WTC11 (cell line): ENCODE results near the gene CATSPERZ. TPM values are rescaled to one million over a fixed set of nuclear protein-coding genes. Genes with fewer than 3 reads are reported as not detected.
A peak's percentile ranks its signal among the peaks of the same experiment; 100 is the strongest.

Source experiments
- CREM ChIP-seq: sonication (generic); formaldehyde crosslinking; IDR thresholded peaks from 2 replicates; pipeline ENCODE4 v1.8.1; 2022; ENCODE audit warnings: mild to moderate bottlenecking, missing genetic modification reagents, moderate library complexity
- EMX1 ChIP-seq: fragments of 250-450 bp; sonication (Bioruptor Pico); IDR thresholded peaks from 2 replicates; pipeline ENCODE4 v1.8.0; 2021; ENCODE audit warnings: mild to moderate bottlenecking
- ETV6 ChIP-seq: sonication (generic); formaldehyde crosslinking; IDR thresholded peaks from 2 replicates; pipeline ENCODE4 v1.8.1; 2022; ENCODE audit warnings: mild to moderate bottlenecking, missing genetic modification reagents
- FOXK1 ChIP-seq: sonication (generic); formaldehyde crosslinking; IDR thresholded peaks from 2 replicates; pipeline ENCODE4 v1.8.0; 2022; ENCODE audit warnings: mild to moderate bottlenecking, moderate library complexity, missing genetic modification reagents
- FOXP1 ChIP-seq: sonication (generic); formaldehyde crosslinking; IDR thresholded peaks from 2 replicates; pipeline ENCODE4 v1.8.0; 2022; ENCODE audit warnings: missing genetic modification reagents, mild to moderate bottlenecking, moderate library complexity, borderline replicate concordance
- GRHL2 ChIP-seq: fragments of 250-450 bp; sonication (Bioruptor Pico); IDR thresholded peaks from 2 replicates; pipeline ENCODE4 v1.8.0; 2022; ENCODE audit warnings: mild to moderate bottlenecking, moderate library complexity; ENCODE audit not compliant: insufficient replicate concordance, severe bottlenecking
- JUN ChIP-seq: sonication (generic); formaldehyde crosslinking; IDR thresholded peaks from 2 replicates; pipeline ENCODE4 v1.8.0; 2023; ENCODE audit warnings: mild to moderate bottlenecking, missing genetic modification reagents
- NFATC4 ChIP-seq: fragments of 250-450 bp; sonication (Bioruptor Pico); IDR thresholded peaks from 2 replicates; pipeline ENCODE4 v1.9.0; 2021; ENCODE audit warnings: mild to moderate bottlenecking
- NR1H2 ChIP-seq: sonication (generic); formaldehyde crosslinking; IDR thresholded peaks from 2 replicates; pipeline ENCODE4 v1.9.0; 2021; ENCODE audit warnings: mild to moderate bottlenecking, moderate library complexity, missing genetic modification reagents
- OVOL2 ChIP-seq: fragments of 250-450 bp; sonication (Bioruptor Pico); IDR thresholded peaks from 2 replicates; pipeline ENCODE4 v1.9.0; 2021; ENCODE audit warnings: mild to moderate bottlenecking, borderline replicate concordance
- RELA ChIP-seq: sonication (generic); formaldehyde crosslinking; IDR thresholded peaks from 2 replicates; pipeline ENCODE4 v1.8.1; 2022; ENCODE audit warnings: missing genetic modification reagents, mild to moderate bottlenecking, borderline replicate concordance
- SOX15 ChIP-seq: fragments of 250-450 bp; sonication (Bioruptor Pico); IDR thresholded peaks from 2 replicates; pipeline ENCODE4 v1.9.0; 2021; ENCODE audit warnings: mild to moderate bottlenecking
- TCF7 ChIP-seq: sonication (generic); formaldehyde crosslinking; IDR thresholded peaks from 2 replicates; pipeline ENCODE4 v1.8.0; 2022; ENCODE audit warnings: mild to moderate bottlenecking, low read depth, missing genetic modification reagents, moderate library complexity
- ZNF121 ChIP-seq: sonication (generic); formaldehyde crosslinking; IDR thresholded peaks from 2 replicates; pipeline ENCODE4 v1.8.0; 2023; ENCODE audit warnings: missing genetic modification reagents
- ZNF317 ChIP-seq: sonication (generic); formaldehyde crosslinking; IDR thresholded peaks from 2 replicates; pipeline ENCODE4 v1.8.1; 2023; ENCODE audit warnings: low read depth, mild to moderate bottlenecking, moderate library complexity, missing genetic modification reagents, borderline replicate concordance
- ZNF423 ChIP-seq: fragments of 250-450 bp; sonication (Bioruptor Pico); IDR thresholded peaks from 2 replicates; pipeline ENCODE4 v2.1.2; 2022; ENCODE audit warnings: mild to moderate bottlenecking, moderate library complexity
- ZNF671 ChIP-seq: fragments of 250-450 bp; sonication (Bioruptor Pico); IDR thresholded peaks from 2 replicates; pipeline ENCODE4 v1.8.0; 2021; ENCODE audit warnings: mild to moderate bottlenecking
- total RNA-seq: library from RNA; stranded (reverse); gene quantifications from 3 replicates; pipeline ENCODE4 v1.2.3, GENCODE V29; 2021
- TF ChIP-seq, protein P1 (sequence below): sonication (generic); formaldehyde crosslinking; IDR thresholded peaks from 2 replicates; pipeline ENCODE4 v1.8.1; 2022; ENCODE audit warnings: low read depth, missing genetic modification reagents, borderline replicate concordance
- TF ChIP-seq, protein P2 (sequence below): sonication (generic); formaldehyde crosslinking; IDR thresholded peaks from 2 replicates; pipeline ENCODE4 v1.8.0; 2022; ENCODE audit warnings: mild to moderate bottlenecking, missing genetic modification reagents
- TF ChIP-seq, protein P3 (sequence below): sonication (generic); formaldehyde crosslinking; IDR thresholded peaks from 2 replicates; pipeline ENCODE4 v1.8.1; 2023; ENCODE audit warnings: mild to moderate bottlenecking, moderate library complexity, missing genetic modification reagents
- TF ChIP-seq, protein P4 (sequence below): sonication (generic); formaldehyde crosslinking; IDR thresholded peaks from 2 replicates; pipeline ENCODE4 v1.8.0; 2022; ENCODE audit warnings: mild to moderate bottlenecking, missing genetic modification reagents
- TF ChIP-seq, protein P5 (sequence below): fragments of 200-600 bp; IDR thresholded peaks from 2 replicates; pipeline ENCODE4 v1.8.0; 2022; ENCODE audit warnings: antibody characterized with exemption
- TF ChIP-seq, protein P6 (sequence below): sonication (generic); formaldehyde crosslinking; IDR thresholded peaks from 2 replicates; pipeline ENCODE4 v1.8.0; 2023; ENCODE audit warnings: missing genetic modification reagents, mild to moderate bottlenecking, borderline replicate concordance
- TF ChIP-seq, protein P7 (sequence below): sonication (generic); formaldehyde crosslinking; IDR thresholded peaks from 2 replicates; pipeline ENCODE4 v1.8.1; 2023; ENCODE audit warnings: mild to moderate bottlenecking, missing genetic modification reagents, borderline replicate concordance

The CATSPERZ gene
- total RNA-seq, 1 experiment from 2014 or later = 2.5 TPM

DNA sequence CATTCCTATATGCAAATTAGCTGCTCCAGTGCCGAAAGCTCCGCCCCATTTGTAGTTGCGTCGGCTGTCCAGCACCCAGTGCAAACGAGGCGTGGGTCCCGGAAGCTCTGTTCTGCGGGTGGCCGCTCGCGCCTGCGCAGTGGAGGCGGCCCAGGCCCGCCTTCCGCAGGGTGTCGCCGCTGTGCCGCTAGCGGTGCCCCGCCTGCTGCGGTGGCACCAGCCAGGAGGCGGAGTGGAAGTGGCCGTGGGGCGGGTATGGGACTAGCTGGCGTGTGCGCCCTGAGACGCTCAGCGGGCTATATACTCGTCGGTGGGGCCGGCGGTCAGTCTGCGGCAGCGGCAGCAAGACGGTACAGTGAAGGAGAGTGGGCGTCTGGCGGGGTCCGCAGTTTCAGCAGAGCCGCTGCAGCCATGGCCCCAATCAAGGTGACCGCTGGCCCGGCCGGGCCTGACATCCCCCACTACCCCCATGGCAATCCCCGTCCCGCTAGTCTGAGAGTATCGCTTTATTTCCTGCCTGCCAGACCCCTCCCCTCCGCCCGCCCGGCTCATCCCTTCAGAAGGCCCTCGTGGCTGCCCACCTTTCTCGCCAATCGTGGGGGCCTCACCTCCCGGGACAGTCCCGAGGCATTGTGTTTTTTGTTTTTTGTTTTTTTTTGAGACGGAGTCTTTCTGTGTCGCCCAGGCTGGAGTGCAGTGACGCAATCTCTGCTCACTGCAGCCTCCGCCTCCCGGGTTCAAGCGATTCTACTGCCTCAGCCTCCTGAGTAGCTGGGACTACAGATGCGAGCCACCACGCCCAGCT, 18.0 kb downstream of the CATSPERZ start, which contains the start of gene PRDX5 (continued):
- TF ChIP-seq ZNF317 (no peak), OVOL2 (no peak), ZNF423 (no peak), NR1H2 (no peak), ETV6 (CRISPR knock-in tag) (no peak), ZNF121 (CRISPR knock-in tag) (no peak), RELA (no peak), FOXK1 (CRISPR knock-in tag) (no peak), SOX15 (CRISPR knock-in tag) (no peak), CREM (no peak), FOXP1 (CRISPR knock-in tag) (peak; percentile 88), NFATC4 (CRISPR knock-in tag) (no peak), ZNF671 (CRISPR knock-in tag) (no peak), JUN (CRISPR knock-in tag) (no peak), TCF7 (CRISPR knock-in tag) (0 out of 2 replicates have a peak, but pooled peaks have one; percentile 46), EMX1 (CRISPR knock-in tag) (no peak), GRHL2 (CRISPR knock-in tag) (no peak)
- TF ChIP-seq, protein P1, sequence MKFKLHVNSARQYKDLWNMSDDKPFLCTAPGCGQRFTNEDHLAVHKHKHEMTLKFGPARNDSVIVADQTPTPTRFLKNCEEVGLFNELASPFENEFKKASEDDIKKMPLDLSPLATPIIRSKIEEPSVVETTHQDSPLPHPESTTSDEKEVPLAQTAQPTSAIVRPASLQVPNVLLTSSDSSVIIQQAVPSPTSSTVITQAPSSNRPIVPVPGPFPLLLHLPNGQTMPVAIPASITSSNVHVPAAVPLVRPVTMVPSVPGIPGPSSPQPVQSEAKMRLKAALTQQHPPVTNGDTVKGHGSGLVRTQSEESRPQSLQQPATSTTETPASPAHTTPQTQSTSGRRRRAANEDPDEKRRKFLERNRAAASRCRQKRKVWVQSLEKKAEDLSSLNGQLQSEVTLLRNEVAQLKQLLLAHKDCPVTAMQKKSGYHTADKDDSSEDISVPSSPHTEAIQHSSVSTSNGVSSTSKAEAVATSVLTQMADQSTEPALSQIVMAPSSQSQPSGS = no peak
- TF ChIP-seq, protein P2, sequence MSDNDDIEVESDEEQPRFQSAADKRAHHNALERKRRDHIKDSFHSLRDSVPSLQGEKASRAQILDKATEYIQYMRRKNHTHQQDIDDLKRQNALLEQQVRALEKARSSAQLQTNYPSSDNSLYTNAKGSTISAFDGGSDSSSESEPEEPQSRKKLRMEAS = no peak
- TF ChIP-seq, protein P3, sequence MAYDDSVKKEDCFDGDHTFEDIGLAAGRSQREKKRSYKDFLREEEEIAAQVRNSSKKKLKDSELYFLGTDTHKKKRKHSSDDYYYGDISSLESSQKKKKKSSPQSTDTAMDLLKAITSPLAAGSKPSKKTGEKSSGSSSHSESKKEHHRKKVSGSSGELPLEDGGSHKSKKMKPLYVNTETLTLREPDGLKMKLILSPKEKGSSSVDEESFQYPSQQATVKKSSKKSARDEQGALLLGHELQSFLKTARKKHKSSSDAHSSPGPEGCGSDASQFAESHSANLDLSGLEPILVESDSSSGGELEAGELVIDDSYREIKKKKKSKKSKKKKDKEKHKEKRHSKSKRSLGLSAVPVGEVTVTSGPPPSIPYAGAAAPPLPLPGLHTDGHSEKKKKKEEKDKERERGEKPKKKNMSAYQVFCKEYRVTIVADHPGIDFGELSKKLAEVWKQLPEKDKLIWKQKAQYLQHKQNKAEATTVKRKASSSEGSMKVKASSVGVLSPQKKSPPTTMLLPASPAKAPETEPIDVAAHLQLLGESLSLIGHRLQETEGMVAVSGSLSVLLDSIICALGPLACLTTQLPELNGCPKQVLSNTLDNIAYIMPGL (CRISPR knock-in tag) = 0 out of 2 replicates have a peak, but pooled peaks have one; percentile 35
- TF ChIP-seq, protein P4, sequence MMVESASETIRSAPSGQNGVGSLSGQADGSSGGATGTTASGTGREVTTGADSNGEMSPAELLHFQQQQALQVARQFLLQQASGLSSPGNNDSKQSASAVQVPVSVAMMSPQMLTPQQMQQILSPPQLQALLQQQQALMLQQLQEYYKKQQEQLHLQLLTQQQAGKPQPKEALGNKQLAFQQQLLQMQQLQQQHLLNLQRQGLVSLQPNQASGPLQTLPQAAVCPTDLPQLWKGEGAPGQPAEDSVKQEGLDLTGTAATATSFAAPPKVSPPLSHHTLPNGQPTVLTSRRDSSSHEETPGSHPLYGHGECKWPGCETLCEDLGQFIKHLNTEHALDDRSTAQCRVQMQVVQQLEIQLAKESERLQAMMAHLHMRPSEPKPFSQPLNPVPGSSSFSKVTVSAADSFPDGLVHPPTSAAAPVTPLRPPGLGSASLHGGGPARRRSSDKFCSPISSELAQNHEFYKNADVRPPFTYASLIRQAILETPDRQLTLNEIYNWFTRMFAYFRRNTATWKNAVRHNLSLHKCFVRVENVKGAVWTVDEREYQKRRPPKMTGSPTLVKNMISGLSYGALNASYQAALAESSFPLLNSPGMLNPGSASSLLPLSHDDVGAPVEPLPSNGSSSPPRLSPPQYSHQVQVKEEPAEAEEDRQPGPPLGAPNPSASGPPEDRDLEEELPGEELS (CRISPR knock-in tag) = peak; percentile 64; the same call in 1 of the 2 replicates
- TF ChIP-seq, protein P5, sequence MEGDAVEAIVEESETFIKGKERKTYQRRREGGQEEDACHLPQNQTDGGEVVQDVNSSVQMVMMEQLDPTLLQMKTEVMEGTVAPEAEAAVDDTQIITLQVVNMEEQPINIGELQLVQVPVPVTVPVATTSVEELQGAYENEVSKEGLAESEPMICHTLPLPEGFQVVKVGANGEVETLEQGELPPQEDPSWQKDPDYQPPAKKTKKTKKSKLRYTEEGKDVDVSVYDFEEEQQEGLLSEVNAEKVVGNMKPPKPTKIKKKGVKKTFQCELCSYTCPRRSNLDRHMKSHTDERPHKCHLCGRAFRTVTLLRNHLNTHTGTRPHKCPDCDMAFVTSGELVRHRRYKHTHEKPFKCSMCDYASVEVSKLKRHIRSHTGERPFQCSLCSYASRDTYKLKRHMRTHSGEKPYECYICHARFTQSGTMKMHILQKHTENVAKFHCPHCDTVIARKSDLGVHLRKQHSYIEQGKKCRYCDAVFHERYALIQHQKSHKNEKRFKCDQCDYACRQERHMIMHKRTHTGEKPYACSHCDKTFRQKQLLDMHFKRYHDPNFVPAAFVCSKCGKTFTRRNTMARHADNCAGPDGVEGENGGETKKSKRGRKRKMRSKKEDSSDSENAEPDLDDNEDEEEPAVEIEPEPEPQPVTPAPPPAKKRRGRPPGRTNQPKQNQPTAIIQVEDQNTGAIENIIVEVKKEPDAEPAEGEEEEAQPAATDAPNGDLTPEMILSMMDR = no peak
- TF ChIP-seq, protein P6, sequence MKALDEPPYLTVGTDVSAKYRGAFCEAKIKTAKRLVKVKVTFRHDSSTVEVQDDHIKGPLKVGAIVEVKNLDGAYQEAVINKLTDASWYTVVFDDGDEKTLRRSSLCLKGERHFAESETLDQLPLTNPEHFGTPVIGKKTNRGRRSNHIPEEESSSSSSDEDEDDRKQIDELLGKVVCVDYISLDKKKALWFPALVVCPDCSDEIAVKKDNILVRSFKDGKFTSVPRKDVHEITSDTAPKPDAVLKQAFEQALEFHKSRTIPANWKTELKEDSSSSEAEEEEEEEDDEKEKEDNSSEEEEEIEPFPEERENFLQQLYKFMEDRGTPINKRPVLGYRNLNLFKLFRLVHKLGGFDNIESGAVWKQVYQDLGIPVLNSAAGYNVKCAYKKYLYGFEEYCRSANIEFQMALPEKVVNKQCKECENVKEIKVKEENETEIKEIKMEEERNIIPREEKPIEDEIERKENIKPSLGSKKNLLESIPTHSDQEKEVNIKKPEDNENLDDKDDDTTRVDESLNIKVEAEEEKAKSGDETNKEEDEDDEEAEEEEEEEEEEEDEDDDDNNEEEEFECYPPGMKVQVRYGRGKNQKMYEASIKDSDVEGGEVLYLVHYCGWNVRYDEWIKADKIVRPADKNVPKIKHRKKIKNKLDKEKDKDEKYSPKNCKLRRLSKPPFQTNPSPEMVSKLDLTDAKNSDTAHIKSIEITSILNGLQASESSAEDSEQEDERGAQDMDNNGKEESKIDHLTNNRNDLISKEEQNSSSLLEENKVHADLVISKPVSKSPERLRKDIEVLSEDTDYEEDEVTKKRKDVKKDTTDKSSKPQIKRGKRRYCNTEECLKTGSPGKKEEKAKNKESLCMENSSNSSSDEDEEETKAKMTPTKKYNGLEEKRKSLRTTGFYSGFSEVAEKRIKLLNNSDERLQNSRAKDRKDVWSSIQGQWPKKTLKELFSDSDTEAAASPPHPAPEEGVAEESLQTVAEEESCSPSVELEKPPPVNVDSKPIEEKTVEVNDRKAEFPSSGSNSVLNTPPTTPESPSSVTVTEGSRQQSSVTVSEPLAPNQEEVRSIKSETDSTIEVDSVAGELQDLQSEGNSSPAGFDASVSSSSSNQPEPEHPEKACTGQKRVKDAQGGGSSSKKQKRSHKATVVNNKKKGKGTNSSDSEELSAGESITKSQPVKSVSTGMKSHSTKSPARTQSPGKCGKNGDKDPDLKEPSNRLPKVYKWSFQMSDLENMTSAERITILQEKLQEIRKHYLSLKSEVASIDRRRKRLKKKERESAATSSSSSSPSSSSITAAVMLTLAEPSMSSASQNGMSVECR (CRISPR knock-in tag) = no peak
- TF ChIP-seq, protein P7, sequence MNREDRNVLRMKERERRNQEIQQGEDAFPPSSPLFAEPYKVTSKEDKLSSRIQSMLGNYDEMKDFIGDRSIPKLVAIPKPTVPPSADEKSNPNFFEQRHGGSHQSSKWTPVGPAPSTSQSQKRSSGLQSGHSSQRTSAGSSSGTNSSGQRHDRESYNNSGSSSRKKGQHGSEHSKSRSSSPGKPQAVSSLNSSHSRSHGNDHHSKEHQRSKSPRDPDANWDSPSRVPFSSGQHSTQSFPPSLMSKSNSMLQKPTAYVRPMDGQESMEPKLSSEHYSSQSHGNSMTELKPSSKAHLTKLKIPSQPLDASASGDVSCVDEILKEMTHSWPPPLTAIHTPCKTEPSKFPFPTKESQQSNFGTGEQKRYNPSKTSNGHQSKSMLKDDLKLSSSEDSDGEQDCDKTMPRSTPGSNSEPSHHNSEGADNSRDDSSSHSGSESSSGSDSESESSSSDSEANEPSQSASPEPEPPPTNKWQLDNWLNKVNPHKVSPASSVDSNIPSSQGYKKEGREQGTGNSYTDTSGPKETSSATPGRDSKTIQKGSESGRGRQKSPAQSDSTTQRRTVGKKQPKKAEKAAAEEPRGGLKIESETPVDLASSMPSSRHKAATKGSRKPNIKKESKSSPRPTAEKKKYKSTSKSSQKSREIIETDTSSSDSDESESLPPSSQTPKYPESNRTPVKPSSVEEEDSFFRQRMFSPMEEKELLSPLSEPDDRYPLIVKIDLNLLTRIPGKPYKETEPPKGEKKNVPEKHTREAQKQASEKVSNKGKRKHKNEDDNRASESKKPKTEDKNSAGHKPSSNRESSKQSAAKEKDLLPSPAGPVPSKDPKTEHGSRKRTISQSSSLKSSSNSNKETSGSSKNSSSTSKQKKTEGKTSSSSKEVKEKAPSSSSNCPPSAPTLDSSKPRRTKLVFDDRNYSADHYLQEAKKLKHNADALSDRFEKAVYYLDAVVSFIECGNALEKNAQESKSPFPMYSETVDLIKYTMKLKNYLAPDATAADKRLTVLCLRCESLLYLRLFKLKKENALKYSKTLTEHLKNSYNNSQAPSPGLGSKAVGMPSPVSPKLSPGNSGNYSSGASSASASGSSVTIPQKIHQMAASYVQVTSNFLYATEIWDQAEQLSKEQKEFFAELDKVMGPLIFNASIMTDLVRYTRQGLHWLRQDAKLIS = no peak
